Measurements from ENCODE around the gene ABCC3.

Gene ABCC3

DNA sequence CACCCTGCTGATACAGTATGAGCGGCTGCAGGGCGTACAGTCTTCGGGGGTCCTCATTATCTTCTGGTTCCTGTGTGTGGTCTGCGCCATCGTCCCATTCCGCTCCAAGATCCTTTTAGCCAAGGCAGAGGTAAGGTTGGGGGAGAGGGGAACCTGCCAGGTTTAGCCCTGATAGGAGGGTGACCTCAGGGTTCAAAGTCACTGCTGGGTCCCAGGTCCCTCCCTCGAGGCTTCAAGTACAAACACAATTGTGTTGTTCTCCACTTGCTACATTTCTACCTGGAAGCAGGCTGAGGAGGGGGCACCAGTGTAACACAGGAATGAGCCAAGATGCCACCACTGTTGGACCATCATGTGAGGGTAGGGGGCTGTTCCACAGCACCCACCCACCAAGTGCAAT, 22.4 kb downstream of the ABCC3 start:
- TF ChIP-seq GATA3 (IDR thresholded peaks at IDR 0.05; ENCODE audit: low read depth, low read length) = no peak
- TF ChIP-seq GATA2 (IDR thresholded peaks at IDR 0.05; ENCODE audit: low read depth, low read length) = no peak

- no peak for TF ChIP-seq GATA3 (IDR thresholded peaks at IDR 0.05; ENCODE audit: low read depth, low read length)
- no peak for TF ChIP-seq GATA2 (IDR thresholded peaks at IDR 0.05; ENCODE audit: low read depth, low read length)
Measured at GRCh38 chr17:50657627-50658026, 22.9 kb downstream of the ABCC3 start.

DNA sequence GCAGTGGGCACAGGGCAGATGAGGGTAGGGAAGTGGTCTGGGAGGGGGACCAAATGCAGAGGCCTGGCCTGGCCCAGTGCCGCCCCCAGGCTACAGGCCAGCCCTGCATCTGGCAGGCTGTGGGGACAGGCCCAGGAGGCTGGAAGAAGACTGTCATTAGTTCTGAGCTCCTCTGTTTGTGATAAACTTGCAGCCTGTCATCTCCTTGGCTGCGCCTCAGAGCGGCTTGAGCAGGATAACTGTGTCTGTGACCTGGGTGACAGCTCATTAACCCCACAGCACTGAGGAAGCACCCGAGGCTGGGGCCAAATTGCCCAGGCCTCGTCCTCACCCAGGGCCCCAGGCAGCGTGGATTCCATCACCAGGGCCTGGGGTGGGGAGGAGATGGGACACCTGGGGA, 23.9 kb downstream of the ABCC3 start:
- TF ChIP-seq GATA2 (IDR thresholded peaks at IDR 0.05; ENCODE audit: low read depth, low read length) (no peak), GATA3 (IDR thresholded peaks at IDR 0.05; ENCODE audit: low read depth, low read length) (no peak)

GRCh38 chr17:50659179-50659578, 24.5 kb downstream of the ABCC3 start:
- TF ChIP-seq GATA2 (IDR thresholded peaks at IDR 0.05; ENCODE audit: low read depth, low read length) = no peak
- TF ChIP-seq GATA3 (IDR thresholded peaks at IDR 0.05; ENCODE audit: low read depth, low read length) = no peak

DNA sequence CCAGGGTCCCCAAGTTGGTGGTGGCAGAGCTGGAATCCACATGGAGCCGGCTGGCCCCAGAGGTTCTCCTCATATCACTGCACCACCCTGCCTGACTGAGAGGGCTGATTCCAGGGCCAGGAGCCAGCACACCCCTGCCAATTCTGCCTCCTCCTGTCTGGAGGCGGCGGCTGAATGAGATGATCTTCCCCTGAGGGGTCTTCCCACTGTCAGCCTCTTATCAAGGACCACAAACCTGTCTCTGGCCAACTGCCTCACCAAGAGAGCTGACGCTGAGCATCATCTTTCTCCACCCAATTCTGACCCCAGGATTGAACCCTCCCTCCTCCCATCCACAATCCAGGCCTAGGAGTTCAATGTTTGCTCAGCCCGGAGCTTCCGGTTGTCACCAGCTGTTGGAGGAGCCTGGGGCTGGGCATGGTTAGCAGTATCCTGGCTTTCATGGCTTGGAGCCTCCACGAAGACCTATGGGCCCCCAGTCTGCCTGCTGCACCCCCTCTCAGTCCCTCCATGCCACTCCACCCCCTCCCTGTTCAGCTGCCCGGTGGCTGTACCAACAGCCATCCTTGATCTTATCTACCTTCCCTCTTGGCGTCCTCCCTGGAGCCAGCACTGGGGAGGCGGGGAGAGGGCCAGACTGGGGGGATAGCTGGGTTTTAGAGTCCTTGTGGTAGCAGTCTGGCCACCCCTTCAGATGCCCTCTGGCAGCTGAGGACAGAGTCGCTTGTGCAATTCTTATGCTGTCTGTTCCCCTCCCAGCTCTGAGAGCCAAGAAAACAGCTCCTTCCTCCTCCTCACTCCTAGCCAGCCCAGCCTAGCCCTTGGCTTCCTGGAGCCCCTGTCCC, 25.6 kb downstream of the ABCC3 start:
- TF ChIP-seq GATA3 (IDR thresholded peaks at IDR 0.05; ENCODE audit: low read depth, low read length) (no peak), GATA2 (IDR thresholded peaks at IDR 0.05; ENCODE audit: low read depth, low read length) (peak; percentile 91)

DNA sequence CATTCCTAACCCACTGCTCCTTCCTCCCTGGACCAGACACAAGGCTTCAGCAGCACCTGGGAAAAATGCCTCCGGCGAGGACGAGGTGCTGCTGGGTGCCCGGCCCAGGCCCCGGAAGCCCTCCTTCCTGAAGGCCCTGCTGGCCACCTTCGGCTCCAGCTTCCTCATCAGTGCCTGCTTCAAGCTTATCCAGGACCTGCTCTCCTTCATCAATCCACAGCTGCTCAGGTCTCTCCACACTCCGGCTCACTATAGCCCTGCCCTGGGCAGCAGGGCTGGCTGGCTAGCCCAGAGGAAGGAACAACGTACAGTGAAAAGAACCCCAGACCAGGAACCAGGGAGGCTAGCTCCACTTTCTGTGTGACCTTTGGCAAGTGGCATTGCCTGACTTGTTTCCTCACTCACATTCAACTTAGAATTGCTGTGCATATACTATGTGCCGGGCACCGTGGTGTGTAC, 26.2 kb downstream of the ABCC3 start:
- no peak for TF ChIP-seq GATA2 (IDR thresholded peaks at IDR 0.05; ENCODE audit: low read depth, low read length)

DNA sequence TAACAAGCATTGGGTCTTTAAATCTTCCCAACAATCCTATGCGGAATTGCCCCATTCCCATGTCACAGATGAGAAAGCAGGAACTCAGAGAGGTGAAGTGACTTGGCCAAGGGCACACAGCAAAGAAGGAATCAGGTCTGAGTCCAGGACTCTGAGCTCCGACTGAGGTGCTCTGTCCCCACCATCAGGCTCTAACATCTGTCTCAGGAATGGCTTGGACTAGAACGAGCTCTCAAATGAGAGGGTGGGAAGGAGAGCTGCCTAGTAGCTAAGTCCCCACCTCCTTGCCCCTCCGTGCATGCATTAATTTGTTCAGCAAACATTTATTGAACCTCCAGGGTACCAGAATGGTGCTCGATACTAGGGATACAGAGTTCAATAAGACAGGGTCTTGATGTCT, 26.7 kb downstream of the ABCC3 start:
- TF ChIP-seq GATA3 (IDR thresholded peaks at IDR 0.05; ENCODE audit: low read depth, low read length) (no peak), GATA2 (IDR thresholded peaks at IDR 0.05; ENCODE audit: low read depth, low read length) (no peak)

DNA sequence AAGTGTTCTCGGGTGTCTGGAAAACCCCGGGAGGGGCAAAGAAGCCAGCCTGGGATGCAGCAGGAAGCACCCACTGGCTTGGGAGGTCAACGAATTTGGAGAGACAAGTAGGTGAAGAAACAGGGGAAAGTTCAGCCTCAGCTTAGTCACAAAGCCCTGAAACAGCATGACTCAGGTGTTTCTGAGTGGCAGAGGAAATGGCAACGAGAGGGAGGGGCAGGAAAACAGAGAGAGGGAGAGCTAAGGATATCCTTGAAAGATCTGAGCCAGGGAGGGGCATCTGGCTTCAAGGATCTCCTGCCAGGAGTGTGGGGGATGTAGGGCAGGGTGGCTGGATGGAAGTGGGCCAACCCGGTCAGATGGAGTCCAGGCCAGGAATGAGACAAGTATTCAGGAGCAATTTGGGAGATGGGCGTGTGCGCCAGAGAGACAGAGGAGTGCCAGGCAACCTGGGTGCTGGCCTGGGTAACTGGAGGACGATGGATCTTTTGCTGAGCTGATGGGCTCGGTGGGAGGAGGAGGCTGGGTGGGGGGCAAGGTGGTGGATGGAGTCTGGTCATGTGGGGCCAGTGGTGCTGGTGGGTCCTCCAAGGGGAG, 27.2 kb downstream of the ABCC3 start:
- TF ChIP-seq GATA3 (IDR thresholded peaks at IDR 0.05; ENCODE audit: low read depth, low read length) (no peak), GATA2 (IDR thresholded peaks at IDR 0.05; ENCODE audit: low read depth, low read length) (no peak)

GRCh38 chr17:50662632-50663225, 28.0 kb downstream of the ABCC3 start:
- TF ChIP-seq GATA2 (IDR thresholded peaks at IDR 0.05; ENCODE audit: low read depth, low read length) (no peak), GATA3 (IDR thresholded peaks at IDR 0.05; ENCODE audit: low read depth, low read length) (no peak)

- no peak for TF ChIP-seq GATA2 (IDR thresholded peaks at IDR 0.05; ENCODE audit: low read depth, low read length)
- TF ChIP-seq GATA3 (IDR thresholded peaks at IDR 0.05; ENCODE audit: low read depth, low read length) = no peak
Measured at GRCh38 chr17:50663812-50664374, 29.2 kb downstream of the ABCC3 start.

DNA sequence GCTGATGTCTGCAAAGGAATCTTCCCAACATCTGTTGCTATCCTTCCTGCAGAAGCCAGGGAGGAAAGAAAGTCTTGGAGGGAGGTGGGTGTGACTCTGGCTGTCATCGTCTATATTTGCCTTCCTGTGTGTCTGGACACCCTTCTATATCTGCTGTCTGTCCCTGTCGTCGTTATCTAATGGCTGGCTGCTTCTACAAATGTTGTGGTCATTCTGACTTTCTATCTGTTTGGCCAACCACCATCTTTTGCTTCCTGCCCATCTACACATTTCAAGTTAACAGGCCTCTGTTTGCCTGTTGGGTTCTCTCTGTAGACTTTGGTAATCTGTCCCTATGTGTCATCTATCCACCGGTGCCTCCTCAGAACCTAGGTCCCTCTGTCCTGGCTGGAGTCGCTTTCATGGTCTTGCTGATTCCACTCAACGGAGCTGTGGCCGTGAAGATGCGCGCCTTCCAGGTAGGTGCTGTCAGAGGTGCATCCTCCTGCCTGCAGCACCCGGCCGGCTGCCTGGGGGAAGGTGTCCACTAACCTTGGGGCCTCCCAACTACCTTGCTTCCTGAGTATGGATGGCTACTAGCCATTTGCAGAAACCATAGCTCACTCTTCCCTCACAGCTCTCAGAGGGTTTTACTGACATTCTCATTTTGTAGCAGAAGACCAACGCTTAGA, 30.2 kb downstream of the ABCC3 start:
- TF ChIP-seq GATA2 (IDR thresholded peaks at IDR 0.05; ENCODE audit: low read depth, low read length) (no peak), GATA3 (IDR thresholded peaks at IDR 0.05; ENCODE audit: low read depth, low read length) (no peak)

- no peak for TF ChIP-seq GATA2 (IDR thresholded peaks at IDR 0.05; ENCODE audit: low read depth, low read length)
- no peak for TF ChIP-seq GATA3 (IDR thresholded peaks at IDR 0.05; ENCODE audit: low read depth, low read length)
Measured at GRCh38 chr17:50665838-50666237, 31.2 kb downstream of the ABCC3 start.

GRCh38 chr17:50666316-50666715, 31.6 kb downstream of the ABCC3 start:
- TF ChIP-seq GATA2 (IDR thresholded peaks at IDR 0.05; ENCODE audit: low read depth, low read length) (no peak), GATA3 (IDR thresholded peaks at IDR 0.05; ENCODE audit: low read depth, low read length) (no peak)
